HG03064 (cell line): ENCODE measurements around the gene THRA.

Experiments
- ATAC-seq: cut with Tn5 transposase; IDR thresholded peaks from one replicate; pipeline ENCODE4 v1.9.1; 2021; ENCODE audit warnings: low read depth; ENCODE audit not compliant: unreplicated experiment

Gene THRA

DNA sequence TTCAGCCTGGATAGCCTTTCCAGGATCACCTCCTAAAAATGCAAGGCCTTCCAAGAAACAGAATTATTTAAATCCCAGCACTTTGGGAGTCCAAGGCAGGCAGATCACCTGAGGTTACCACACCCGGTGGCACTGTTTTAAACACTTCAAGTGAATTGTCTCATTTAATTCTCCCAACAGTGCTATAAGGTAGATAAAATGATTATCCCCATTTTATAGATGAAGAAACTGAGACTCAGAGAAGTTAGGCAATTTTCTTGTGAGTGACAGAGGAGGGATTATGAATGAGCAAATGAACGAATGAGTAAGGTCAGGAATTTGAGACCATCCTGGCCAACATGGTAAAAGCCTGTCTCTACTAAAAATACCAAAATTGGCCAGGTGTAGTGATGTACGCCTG lies 16.8 kb downstream of the THRA start:
- no peak for ATAC-seq

DNA sequence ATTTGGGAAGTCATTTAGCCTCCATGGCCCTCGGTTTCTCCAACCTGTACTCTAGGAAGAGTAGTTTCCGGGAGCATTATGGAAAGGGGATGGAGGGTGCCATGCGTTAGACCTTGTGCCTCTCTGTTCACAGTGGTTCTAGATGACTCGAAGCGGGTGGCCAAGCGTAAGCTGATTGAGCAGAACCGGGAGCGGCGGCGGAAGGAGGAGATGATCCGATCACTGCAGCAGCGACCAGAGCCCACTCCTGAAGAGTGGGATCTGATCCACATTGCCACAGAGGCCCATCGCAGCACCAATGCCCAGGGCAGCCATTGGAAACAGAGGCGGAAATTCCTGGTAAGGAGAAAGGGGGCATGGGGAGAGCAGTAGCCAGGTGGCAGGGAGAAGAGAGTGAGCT lies 21.7 kb downstream of the THRA start:
- ATAC-seq: no peak

DNA sequence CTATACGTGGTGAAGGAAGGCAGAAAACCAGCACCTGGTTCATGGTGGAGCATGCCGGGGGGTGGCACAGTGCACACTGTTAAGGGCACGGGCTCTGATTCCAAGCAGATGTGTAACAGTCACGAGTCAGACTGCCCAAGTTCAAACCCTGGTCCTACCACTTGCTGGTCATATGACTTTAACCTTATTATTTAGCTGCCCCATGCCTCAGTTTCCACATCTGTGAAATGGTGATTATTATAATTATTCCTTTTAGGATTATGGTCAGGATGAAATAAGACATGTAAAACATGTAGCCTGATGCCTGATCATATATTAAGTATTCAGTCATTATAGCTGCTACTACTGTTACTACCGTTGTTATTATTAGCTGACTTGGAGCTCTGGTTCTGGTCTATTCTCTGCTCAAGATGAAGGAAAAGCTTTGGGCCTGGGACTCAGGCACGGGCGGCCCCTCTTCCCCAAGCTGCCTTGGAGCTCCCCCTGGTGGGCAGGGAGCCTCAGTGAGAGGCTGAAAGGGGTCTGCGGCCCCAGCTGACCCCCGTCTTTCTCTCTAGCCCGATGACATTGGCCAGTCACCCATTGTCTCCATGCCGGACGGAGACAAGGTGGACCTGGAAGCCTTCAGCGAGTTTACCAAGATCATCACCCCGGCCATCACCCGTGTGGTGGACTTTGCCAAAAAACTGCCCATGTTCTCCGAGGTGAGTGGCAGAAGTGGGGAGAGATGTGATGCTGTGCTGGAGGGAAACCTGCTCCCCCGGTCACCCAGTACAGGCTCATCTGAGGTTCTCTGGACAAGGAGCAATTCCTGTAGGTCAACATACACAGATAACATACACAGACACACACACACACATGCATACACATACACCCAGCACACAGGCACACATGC lies 23.6 kb downstream of the THRA start:
- ATAC-seq: no peak

DNA sequence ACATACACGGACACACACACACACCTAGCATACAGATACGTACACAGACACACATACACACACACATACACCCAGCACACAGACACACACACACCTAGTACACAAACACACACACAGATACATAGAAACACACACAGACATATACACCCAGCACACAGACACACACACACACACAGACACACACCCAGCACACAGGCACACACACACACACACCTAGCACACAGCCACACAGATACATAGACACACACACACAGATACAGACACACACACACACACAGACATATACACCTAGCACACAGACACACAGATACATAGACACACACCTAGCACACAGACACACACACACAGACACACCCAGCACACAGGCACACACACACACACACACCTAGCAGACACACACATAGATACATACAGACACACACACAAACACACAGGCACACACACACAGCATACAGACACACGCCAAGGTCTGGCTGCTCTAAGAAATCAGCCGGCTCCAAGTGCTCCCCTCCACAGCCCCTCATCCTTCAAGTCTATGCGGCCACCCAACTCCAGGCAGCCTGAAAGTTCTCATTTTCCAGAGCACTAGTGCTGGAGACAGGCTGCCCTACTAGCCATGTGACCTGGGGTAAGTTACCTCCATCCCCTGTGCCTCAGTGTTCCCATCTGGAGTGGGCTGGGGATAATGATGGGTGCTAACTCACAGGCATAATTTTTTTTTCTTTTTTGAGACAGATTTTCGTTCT lies 24.5 kb downstream of the THRA start:
- ATAC-seq: no peak

DNA sequence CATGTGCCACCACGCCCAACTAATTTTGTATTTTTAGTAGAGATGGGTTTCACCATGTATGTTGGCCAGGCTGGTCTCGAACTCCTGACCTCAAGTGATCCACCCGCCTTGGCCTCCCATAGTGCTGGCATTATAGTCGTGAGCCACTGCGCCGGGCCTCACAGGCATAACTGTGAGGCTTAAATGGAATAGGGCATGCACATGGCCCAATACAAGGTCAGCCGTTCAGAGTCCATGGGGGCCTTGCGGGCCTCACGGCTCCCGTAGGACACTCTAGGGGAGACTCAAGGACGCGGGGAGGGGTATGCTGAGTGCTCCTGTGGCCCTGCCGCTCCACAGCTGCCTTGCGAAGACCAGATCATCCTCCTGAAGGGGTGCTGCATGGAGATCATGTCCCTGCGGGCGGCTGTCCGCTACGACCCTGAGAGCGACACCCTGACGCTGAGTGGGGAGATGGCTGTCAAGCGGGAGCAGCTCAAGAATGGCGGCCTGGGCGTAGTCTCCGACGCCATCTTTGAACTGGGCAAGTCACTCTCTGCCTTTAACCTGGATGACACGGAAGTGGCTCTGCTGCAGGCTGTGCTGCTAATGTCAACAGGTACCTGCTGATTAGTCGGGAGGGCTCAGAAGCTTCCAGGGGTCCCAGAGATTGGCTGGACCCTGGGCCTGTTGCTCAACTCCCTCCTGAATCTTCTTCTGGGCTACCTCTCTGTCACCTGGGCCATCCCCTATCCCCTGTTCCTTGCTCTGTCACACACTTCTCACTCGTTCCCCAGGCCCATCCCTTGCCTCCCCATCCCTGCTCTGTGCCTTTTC lies 25.3 kb downstream of the THRA start:
- ATAC-seq: no peak

DNA sequence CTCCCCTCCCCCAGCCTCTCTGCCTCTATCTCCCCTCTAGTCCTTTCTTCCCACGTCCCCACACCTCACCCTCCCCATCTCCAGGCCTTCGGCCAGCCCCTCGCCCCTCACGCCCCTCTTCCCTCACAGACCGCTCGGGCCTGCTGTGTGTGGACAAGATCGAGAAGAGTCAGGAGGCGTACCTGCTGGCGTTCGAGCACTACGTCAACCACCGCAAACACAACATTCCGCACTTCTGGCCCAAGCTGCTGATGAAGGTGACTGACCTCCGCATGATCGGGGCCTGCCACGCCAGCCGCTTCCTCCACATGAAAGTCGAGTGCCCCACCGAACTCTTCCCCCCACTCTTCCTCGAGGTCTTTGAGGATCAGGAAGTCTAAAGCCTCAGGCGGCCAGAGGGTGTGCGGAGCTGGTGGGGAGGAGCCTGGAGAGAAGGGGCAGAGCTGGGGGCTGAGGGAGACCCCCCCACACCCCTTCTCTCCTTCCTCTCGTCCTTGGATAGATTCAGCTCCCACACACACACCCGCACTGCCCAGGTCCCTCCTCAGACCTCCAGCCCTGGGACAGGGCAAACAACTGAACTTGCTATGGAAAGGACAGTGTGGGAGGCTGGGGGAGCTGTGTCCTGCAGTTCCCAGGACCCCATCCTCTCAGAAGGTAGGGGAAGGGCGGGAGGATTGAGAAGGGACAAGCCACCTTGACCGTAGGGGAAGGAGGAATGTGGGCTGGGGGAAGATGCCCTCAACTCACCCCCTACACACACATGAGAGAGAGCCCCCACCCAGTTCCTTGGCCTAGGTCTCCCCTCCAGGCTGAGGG lies 26.5 kb downstream of the THRA start:
- ATAC-seq: no peak

DNA sequence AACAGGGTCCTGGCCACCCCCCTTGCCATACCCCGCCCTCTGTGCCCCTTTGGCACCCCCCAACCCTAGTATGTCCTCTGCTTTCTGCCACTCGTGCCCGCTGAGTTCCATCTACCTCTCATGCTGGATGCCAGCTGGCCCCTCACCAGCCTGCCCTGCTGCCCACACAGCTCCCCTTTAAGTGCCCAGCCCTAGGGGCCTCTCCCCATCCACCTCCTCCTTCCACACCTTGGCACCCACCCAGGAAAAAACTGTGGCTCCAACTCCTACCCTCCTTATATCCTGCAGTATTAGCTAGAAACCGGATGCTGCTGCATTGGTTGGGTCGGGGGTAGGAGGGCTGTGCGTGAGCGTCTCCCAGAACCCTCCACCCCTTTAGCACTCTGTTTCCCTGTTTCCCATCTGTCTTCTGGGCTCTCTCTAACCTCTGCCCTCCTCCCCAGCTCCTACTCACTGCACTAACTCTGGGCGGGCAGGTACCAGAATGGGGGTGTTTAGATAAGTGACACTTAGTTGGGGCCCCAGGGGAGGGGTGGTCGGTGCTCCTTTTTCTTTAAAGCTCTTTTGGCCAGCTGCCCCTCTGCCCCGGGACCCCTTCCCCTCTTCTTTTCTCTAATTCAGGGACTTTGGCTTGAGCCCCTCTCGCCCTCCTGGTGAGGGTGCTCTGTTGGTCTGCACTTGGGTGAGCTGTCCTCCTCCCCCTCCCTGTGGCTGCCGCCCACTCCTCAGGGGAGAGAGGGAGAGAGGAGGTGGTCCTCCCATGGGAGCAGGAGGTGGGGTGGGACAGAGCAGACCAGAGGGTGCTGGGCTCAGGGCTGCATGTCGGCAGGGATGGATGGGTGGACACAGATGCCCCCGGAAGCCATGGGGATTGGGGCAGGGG lies 27.7 kb downstream of the THRA start:
- no peak for ATAC-seq

DNA sequence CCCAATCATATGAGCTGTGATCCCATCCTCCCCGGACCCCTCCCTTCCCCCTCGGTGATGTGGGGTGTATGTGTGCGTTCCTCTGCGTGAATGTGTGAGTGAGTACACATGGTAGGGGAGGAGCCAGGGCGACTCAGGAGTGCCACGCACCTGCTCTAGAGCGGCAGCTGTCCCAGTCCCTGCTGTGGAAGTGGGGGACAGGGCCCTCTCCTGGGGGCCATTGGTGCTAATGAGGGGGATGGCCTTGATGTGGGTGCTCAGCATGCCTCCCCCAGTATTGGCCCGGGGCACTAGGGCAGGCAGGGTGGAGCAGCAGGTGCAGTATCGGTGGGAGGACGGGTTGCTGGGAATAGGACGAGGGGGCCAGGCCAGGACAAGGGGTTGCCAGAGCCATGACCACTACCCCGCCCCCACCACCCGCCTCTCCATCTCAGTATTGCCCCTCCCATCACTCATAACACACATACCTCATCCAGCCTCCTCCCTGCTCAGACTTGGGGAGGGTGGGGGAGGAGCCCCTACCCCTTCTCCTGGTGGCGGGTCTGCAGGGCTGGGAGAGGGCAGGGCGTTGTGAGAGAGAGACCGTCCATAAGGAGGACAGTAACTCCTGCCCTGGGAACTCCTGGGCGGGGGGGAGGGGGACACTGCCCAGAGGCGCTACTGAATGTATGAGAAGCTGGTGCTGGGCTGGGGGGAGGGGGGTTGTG lies 29.1 kb downstream of the THRA start:
- ATAC-seq: no peak

DNA sequence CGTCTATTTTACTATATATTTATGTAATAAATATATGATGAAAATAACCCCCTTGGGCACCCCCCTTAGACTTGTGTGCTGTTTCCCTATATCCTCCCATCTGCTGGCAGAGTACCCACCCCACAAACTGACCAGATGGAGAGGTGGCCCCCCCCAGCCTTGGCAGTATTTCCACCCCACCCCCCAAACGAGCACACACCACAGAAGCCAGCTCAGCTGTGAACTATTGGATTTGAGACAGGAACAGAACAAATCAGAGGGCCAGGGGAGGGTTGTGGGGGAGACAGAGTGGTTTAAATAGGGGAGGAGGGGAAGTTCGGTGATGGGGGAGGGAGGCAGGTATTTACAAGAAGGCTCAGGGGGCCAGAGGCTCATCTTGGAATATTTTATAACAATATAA lies 29.8 kb downstream of the THRA start:
- no peak for ATAC-seq

DNA sequence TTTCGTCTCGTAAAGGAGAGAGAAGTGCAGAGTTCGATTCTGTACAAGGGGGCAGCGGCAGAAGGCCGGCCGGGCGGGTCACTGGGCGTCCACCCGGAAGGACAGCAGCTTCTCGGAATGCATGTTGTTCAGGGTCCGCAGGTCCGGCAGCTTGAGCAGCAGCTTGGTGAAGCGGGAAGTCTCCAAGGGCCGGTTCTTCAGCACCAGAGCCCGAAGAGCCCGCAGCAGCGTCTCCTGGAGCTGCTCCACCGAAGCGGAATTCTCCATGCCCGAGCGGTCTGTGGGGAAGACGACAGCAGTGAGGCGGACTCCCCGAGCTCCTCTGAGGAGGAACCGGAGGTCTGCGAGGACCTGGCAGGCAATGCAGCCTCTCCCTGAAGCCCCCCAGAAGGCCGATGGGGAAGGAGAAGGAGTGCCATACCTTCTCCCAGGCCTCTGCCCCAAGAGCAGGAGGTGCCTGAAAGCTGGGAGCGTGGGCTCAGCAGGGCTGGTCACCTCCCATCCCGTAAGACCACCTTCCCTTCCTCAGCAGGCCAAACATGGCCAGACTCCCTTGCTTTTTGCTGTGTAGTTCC lies 30.3 kb downstream of the THRA start:
- no peak for ATAC-seq

DNA sequence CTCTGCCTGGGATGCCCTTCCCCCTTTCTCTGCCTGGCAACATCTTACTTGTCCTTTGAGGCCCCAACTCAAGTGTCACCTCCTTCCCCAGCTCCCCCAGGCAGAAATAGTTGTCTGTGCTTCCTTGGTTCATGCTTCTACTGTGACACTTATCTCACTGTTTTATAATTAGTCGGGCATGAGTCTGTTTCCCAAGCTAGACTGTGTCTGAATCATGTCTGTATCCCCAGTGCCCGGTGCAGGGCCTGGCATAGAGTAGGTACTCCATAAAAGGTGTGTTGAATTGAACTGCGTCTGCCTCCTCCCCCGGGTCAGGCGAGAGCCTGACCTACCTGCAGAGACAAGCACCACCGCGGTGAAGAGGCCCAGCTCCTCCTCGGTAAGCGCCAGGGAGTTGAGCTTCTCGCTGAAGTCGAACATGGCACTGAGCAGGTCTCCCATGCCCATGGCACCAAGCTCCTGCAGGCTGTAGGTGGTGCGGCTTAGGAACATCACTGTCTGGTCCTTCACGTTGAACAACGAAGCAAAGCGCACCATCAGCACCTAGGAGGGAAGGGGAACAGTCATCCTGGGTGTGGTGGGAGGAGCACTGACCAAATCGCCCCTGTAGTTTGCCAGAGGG lies 30.9 kb downstream of the THRA start:
- no peak for ATAC-seq

DNA sequence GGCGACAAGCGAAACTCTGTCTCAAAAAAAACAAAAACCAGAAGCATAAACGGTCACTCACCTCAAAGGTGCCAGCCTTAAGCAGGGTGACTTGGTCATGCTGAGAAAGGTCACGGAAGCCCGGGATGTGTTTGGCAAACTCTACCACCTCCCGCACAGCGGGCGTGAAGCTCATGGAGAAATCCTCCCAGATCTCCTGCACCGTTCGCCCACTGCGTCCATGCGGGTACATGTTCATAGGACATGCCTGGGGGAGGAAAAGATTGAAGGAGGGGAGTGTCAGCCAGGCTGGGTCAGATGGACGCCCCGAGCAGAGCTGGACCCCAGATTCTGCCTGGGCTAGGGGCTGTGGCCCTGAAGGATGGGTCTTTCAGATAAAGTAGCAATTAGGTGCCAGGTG lies 32.1 kb downstream of the THRA start:
- no peak for ATAC-seq

DNA sequence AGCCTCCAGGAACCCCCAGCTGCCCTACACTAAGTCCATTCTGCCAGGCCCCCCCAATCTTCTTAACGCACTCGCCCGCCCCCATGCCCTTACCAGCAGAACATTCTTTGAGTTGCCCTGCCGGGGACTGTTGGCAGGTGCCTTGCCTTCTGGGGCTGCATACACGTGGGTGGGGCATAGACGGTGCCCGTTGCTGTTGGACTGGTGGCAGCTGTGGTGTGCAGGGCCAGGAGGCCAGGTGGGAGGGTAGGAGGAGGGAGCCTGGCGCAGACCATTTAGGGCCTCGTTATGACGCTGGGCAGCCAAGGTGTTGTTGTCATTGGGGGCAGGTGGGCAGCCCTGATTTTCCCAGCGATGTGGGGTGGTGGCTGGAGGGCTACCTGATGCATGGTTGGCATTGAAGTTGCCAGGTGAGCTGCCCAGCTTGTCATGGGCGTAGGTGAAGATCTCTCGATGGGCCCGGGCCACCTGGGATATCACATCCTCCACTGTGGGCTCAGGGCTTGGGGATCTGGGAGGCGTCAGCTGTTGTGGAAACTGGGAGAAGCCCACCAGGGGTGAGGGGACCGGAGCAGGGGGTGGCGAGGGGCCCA lies 32.7 kb downstream of the THRA start:
- no peak for ATAC-seq

DNA sequence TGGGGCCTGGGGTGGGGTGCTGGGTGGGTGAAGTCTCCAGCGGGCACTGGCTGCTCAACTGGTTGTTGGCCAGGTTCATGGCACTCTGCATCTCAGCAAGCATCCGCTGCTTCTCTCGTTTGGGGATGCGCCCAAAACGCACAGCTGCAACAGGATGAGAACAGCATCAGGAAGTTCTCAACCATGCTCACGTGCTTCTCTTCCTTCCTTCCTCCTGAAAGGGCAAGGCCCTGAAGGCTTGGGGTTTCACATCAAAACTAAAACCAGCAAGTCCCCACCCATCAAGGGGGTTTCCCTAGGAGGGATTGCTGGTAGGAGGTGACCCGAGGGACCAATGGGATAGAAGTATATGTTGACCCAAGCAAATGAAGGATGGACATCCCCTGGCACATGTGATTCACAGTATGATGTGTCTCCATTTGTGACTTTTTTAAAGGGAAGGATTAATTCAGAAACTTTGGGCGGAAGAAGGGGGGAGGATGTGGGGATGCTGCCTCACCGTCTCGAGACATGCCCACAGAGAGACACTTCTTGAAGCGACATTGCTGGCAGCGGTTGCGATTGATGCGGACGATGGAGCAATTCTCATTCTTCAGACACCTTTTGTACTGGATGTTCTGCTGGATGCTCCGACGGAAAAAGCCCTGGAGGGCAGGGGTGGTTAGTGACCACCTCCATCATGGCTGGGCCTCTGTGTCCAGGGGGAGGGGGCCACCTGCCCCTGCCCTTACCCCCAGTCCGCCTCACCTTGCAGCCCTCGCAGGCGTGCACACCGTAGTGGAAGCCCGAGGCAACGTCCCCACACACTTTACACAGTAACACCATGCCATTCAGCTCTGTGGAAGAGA lies 33.4 kb downstream of the THRA start:
- ATAC-seq: no peak

DNA sequence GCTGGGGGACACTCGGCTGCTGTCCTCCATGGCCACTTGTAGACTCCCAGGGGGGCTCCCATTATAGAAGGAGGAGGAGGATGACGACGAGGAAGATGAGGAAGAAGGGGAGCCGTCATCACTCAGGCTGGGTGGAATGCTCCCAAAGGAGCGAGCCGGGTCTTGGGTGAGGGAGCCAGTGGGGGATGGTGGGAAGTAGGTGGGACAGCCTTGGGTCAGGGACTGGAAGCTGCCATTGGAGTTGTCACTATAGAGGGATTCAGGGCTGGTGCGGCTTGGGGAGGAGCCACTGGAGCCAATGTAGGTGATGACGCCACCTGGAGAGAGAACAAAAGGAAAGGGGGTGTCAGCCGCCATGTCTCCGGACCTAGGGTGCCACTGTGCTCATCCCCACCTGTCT lies 34.3 kb downstream of the THRA start:
- ATAC-seq: no peak

DNA sequence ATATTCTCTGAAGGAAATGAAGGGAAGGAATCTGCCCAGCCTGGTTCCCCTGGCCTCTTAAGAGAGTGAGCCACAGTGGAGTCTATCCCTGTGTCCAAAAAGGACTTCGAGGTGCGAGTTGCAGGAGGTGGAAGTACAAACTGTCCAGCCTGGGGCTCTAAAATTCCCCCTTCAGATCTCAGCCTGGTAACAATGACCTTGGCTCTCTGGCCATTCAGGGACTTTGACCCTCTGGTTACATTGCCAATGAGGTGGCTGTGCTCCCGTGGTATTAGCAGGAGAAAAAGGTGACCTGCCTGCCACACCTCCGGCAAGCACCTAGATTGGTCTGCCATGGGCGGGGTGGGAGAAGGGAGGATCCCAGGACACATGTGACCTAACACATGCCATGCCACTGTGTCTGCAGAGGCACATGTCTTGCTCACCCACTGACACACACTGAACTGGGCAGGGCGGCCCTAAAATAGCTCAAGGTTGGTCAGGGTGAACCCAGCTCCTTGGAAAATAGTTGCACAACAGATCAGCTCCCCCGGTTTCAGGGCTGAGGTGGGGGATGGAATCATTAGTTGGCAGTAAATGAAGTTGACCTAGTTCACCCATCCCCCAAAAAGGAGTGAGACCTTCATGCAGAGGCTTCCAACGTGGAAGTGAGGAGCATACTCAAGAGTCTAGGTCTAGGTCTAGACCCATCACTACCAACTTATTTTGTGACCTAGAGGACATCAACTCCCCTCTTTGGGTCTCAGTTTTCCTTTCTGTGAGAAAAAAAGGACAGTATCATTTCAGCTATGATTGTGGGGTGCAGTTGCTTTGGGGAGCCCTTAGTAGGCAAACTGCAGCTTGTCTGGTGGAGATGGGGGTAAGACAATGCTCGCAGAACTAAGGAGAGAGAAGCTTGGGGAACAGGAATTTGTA lies 35.4 kb downstream of the THRA start:
- no peak for ATAC-seq
